Neural cell (in vitro differentiated cells): ENCODE results near the gene CEP57. TPM values are rescaled to one million over a fixed set of nuclear protein-coding genes. Genes with fewer than 3 reads are reported as not detected.
"Not testable (repeated sequence)": the region's sequence is repeated elsewhere in the genome, so short reads cannot be mapped to it uniquely, and the experiment has no call there.

Experiments used
- H2AFZ ChIP-seq: fragments of 200-600, 300-800 bp; sonication (generic), shearing (Covaris generic); 2 replicates; pipeline ENCODE4 v1.6.0; 2014; ENCODE audit warnings: low read depth, mild to moderate bottlenecking, antibody characterized with exemption, low read length, moderate library complexity
- H3F3A ChIP-seq: fragments of 200-600 bp; shearing (Covaris generic); 2 replicates; pipeline ENCODE4 v1.6.1; 2016; ENCODE audit warnings: mild to moderate bottlenecking, moderate library complexity, mixed read lengths, antibody characterized with exemption, low read length; ENCODE audit not compliant: insufficient read depth, poor library complexity, severe bottlenecking
- H3K27ac ChIP-seq: fragments of 200-600, 300-800 bp; sonication (generic), shearing (Covaris generic); 2 replicates; pipeline ENCODE4 v1.5.1; 2014; ENCODE audit warnings: mild to moderate bottlenecking, low read length, moderate library complexity
- H3K27me3 ChIP-seq: fragments of 300-800, 200-600 bp; sonication (generic), shearing (Covaris generic); 2 replicates; pipeline ENCODE4 v1.6.0; 2014; ENCODE audit warnings: mild to moderate bottlenecking, low read depth, low read length, moderate library complexity; ENCODE audit not compliant: insufficient read depth
- H3K36me3 ChIP-seq: fragments of 300-800, 200-600 bp; sonication (generic), shearing (Covaris generic); 2 replicates; pipeline ENCODE4 v1.5.1; 2014; ENCODE audit warnings: mild to moderate bottlenecking, antibody characterized with exemption, low read length, moderate library complexity; ENCODE audit not compliant: insufficient read depth
- H3K4me2 ChIP-seq: fragments of 300-800, 200-600 bp; sonication (generic), shearing (Covaris generic); 2 replicates; pipeline ENCODE4 v1.6.0; 2014; ENCODE audit warnings: mild to moderate bottlenecking, low read length
- H3K4me3 ChIP-seq: fragments of 300-800, 200-600 bp; sonication (generic), shearing (Covaris generic); 2 replicates; pipeline ENCODE4 v1.5.1; 2014; ENCODE audit warnings: mild to moderate bottlenecking, low read length, moderate library complexity
- H3K79me2 ChIP-seq: fragments of 200-600 bp; shearing (Covaris generic); replicated peaks from 2 replicates; pipeline ENCODE4 v1.6.0; 2014; ENCODE audit warnings: mild to moderate bottlenecking, low read length, moderate library complexity; ENCODE audit not compliant: insufficient read depth
- H3K9ac ChIP-seq: fragments of 300-800, 200-600 bp; sonication (generic), shearing (Covaris generic); 2 replicates; pipeline ENCODE4 v1.6.1; 2016; ENCODE audit warnings: mild to moderate bottlenecking, low read length, mixed read lengths
- H3K9me2 ChIP-seq: fragments of 200-600 bp; shearing (Covaris generic); 2 replicates; pipeline ENCODE4 v1.6.1; 2016; ENCODE audit warnings: mild to moderate bottlenecking, low read length, mixed read lengths; ENCODE audit not compliant: insufficient read depth
- H3K9me3 ChIP-seq: fragments of 200-600, 300-800 bp; sonication (generic), shearing (Covaris generic); 2 replicates; pipeline ENCODE4 v1.6.1; 2016; ENCODE audit warnings: mild to moderate bottlenecking, mixed run types, low read length, moderate library complexity, mixed read lengths
- H4K20me1 ChIP-seq: fragments of 200-600 bp; shearing (Covaris generic); 2 replicates; pipeline ENCODE4 v1.6.1; 2016; ENCODE audit warnings: mild to moderate bottlenecking, mixed run types; ENCODE audit not compliant: insufficient read depth
- EP300 ChIP-seq: fragments of 450-650 bp; conservative IDR thresholded peaks from 2 replicates; pipeline ENCODE4 v1.6.1; 2014; ENCODE audit warnings: antibody characterized with exemption, mild to moderate bottlenecking, moderate library complexity; ENCODE audit not compliant: poor library complexity, severe bottlenecking
- EZH2 ChIP-seq: fragments of 200-600, 300-800 bp; shearing (Covaris generic), sonication (generic); IDR thresholded peaks from 2 replicates; pipeline ENCODE4 v1.6.1; 2014; ENCODE audit warnings: antibody characterized with exemption, low read length, borderline replicate concordance, mild to moderate bottlenecking; ENCODE audit not compliant: insufficient read depth, poor library complexity, severe bottlenecking
- MXI1 ChIP-seq: fragments of 450-650 bp; conservative IDR thresholded peaks from 2 replicates; pipeline ENCODE4 v1.6.1; 2014; ENCODE audit warnings: antibody characterized with exemption, mild to moderate bottlenecking; ENCODE audit not compliant: poor library complexity, severe bottlenecking
- POLR2AphosphoS5 ChIP-seq: IDR thresholded peaks from 2 replicates; pipeline ENCODE4 v1.6.1; 2012
- RAD21 ChIP-seq: fragments of 450-650 bp; conservative IDR thresholded peaks from 2 replicates; pipeline ENCODE4 v1.6.1; 2014; ENCODE audit warnings: antibody characterized with exemption, mild to moderate bottlenecking, moderate library complexity
- SMC3 ChIP-seq: fragments of 450-650 bp; conservative IDR thresholded peaks from 2 replicates; pipeline ENCODE4 v1.6.1; 2014; ENCODE audit warnings: antibody characterized with exemption, mild to moderate bottlenecking, moderate library complexity; ENCODE audit not compliant: poor library complexity
- TAF1 ChIP-seq: IDR thresholded peaks from 2 replicates; pipeline ENCODE4 v1.6.1; 2012; ENCODE audit warnings: low read depth
- polyA plus RNA-seq: library from polyadenylated mRNA; depleted of rRNA; stranded (reverse); fragments of >200 nt; gene quantifications from 2 replicates; pipeline ENCODE4 v1.2.3, GENCODE V29; 2014
- TF ChIP-seq, protein P1 (sequence below): IDR thresholded peaks from 2 replicates; pipeline ENCODE4 v1.6.1; 2012; ENCODE audit warnings: borderline replicate concordance
- TF ChIP-seq, protein P2 (sequence below): fragments of 450-650 bp; IDR thresholded peaks from 2 replicates; pipeline ENCODE4 v1.5.1; 2014; ENCODE audit warnings: antibody characterized with exemption, mild to moderate bottlenecking, moderate library complexity; ENCODE audit not compliant: poor library complexity, severe bottlenecking

The CEP57 gene
- polyA plus RNA-seq, 1 donor from 2014 or later: 184 TPM

GRCh38 chr11:95805869-95806268, 15.6 kb downstream of the CEP57 start:
- no peaks in the 10 kb centered on the region for H3K9me2 ChIP-seq
- TF ChIP-seq EP300 (no peak), POLR2AphosphoS5 (no peak), SMC3 (no peak), TAF1 (no peak), RAD21 (no peak), MXI1 (no peak), EZH2 (no peak)
- TF ChIP-seq, protein P1, sequence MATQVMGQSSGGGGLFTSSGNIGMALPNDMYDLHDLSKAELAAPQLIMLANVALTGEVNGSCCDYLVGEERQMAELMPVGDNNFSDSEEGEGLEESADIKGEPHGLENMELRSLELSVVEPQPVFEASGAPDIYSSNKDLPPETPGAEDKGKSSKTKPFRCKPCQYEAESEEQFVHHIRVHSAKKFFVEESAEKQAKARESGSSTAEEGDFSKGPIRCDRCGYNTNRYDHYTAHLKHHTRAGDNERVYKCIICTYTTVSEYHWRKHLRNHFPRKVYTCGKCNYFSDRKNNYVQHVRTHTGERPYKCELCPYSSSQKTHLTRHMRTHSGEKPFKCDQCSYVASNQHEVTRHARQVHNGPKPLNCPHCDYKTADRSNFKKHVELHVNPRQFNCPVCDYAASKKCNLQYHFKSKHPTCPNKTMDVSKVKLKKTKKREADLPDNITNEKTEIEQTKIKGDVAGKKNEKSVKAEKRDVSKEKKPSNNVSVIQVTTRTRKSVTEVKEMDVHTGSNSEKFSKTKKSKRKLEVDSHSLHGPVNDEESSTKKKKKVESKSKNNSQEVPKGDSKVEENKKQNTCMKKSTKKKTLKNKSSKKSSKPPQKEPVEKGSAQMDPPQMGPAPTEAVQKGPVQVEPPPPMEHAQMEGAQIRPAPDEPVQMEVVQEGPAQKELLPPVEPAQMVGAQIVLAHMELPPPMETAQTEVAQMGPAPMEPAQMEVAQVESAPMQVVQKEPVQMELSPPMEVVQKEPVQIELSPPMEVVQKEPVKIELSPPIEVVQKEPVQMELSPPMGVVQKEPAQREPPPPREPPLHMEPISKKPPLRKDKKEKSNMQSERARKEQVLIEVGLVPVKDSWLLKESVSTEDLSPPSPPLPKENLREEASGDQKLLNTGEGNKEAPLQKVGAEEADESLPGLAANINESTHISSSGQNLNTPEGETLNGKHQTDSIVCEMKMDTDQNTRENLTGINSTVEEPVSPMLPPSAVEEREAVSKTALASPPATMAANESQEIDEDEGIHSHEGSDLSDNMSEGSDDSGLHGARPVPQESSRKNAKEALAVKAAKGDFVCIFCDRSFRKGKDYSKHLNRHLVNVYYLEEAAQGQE: no peak
- TF ChIP-seq, protein P2, sequence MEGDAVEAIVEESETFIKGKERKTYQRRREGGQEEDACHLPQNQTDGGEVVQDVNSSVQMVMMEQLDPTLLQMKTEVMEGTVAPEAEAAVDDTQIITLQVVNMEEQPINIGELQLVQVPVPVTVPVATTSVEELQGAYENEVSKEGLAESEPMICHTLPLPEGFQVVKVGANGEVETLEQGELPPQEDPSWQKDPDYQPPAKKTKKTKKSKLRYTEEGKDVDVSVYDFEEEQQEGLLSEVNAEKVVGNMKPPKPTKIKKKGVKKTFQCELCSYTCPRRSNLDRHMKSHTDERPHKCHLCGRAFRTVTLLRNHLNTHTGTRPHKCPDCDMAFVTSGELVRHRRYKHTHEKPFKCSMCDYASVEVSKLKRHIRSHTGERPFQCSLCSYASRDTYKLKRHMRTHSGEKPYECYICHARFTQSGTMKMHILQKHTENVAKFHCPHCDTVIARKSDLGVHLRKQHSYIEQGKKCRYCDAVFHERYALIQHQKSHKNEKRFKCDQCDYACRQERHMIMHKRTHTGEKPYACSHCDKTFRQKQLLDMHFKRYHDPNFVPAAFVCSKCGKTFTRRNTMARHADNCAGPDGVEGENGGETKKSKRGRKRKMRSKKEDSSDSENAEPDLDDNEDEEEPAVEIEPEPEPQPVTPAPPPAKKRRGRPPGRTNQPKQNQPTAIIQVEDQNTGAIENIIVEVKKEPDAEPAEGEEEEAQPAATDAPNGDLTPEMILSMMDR: no peak
- no peaks in the 10 kb centered on the region for H3F3A ChIP-seq
- H3K4me3 ChIP-seq: no peak overlapping the region
- H3K36me3 ChIP-seq: peaks cover 13% of the 10 kb centered on the region
- H3K9ac ChIP-seq: no peak overlapping the region
- peaks cover 4% of the 10 kb centered on the region for H3K9me3 ChIP-seq
- peaks cover under 1% of the 10 kb centered on the region for H3K79me2 ChIP-seq
- H2AFZ ChIP-seq: no peak overlapping the region
- H3K27me3 ChIP-seq: no peaks in the 10 kb centered on the region
- H4K20me1 ChIP-seq: no peaks in the 10 kb centered on the region
- no peak overlapping the region for H3K27ac ChIP-seq
- no peak overlapping the region for H3K4me2 ChIP-seq

- not testable (repeated sequence) for H3K27me3 ChIP-seq, H3K9me2 ChIP-seq, H4K20me1 ChIP-seq, H3K27ac ChIP-seq, H3K4me2 ChIP-seq, H3K9ac ChIP-seq, H3K9me3 ChIP-seq, H3K4me3 ChIP-seq, H2AFZ ChIP-seq, H3K79me2 ChIP-seq, H3F3A ChIP-seq
- H3K36me3 ChIP-seq: peaks cover 13% of the 10 kb centered on the region
Observed at GRCh38 chr11:95806464-95806863, 16.2 kb downstream of the CEP57 start.

GRCh38 chr11:95811052-95811451, 20.8 kb downstream of the CEP57 start:
- H3K36me3 ChIP-seq, H2AFZ ChIP-seq, H3K79me2 ChIP-seq, H4K20me1 ChIP-seq, H3K4me2 ChIP-seq, H3K27ac ChIP-seq, H3K4me3 ChIP-seq, H3F3A ChIP-seq, H3K9ac ChIP-seq, H3K9me3 ChIP-seq, H3K27me3 ChIP-seq, H3K9me2 ChIP-seq: not testable (repeated sequence)
